GM13977 (cell line): ENCODE data around the gene DCC.

Experiments
- DNase-seq: peaks from one replicate; pipeline ENCODE4 v3.0.0; 2012; ENCODE audit warnings: low spot score
- CTCF ChIP-seq: IDR thresholded peaks from 2 replicates; pipeline ENCODE4 v1.5.1; 2012; ENCODE audit warnings: mild to moderate bottlenecking, control low read depth; ENCODE audit not compliant: insufficient read depth; ENCODE audit errors: extremely low read depth, missing control alignments
- in situ Hi-C: fragments of 300-500 bp; cut with MboI; formaldehyde crosslinking; loops from one replicate; pipeline ENCODE4 v1.12.0; 2022; ENCODE audit warnings: low sequenced_read_pairs, low pct_unique_long_range_greater_than_20kb, mixed read lengths, inconsistent platforms; ENCODE audit not compliant: unreplicated experiment

DCC gene

GRCh38 chr18:53153800-53154199, 813.8 kb downstream of the DCC start:
- no peak for TF ChIP-seq CTCF

GRCh38 chr18:53165770-53166169, 825.8 kb downstream of the DCC start:
- DNase-seq: no peak
- in situ Hi-C loops: no loop called here
- TF ChIP-seq CTCF: no peak

More at GRCh38 chr18:53153800-53154199, 813.8 kb downstream of the DCC start:
- in situ Hi-C loops: no loop called here
- DNase-seq: no peak

GRCh38 chr18:53169346-53169745, 829.3 kb downstream of the DCC start:
- no peak for TF ChIP-seq CTCF
- no peak for DNase-seq
- in situ Hi-C loops: no loop called here

GRCh38 chr18:53191634-53192033, 851.6 kb downstream of the DCC start:
- DNase-seq: no peak
- in situ Hi-C loops: no loop called here
- TF ChIP-seq CTCF: no peak

- TF ChIP-seq CTCF: no peak
- in situ Hi-C loops: no loop called here
- DNase-seq: no peak
These were observed 853.9 kb downstream of the DCC start for GRCh38 chr18:53193870-53194269.

DNA sequence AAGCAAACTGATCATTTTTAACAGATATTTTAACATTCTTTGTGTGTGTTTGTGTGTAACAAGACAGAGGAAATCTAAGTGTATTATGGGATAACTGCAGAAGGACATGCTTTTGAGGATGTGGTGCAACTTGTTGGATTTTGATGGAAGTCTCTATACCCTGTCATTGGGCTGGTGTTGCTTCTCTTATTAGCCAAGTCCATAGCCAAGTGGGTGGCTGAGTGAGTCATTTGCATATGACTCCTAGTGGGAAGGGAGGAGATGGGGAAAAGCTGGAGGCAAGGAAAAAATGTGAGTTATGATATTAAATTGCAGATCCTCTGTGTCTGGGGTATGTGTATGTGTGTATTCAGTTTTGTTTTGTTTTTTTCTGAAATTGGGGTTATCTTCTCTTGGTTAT, 879.9 kb downstream of the DCC start:
- no peak for DNase-seq
- TF ChIP-seq CTCF: no peak
- in situ Hi-C loops: no loop called here
